AG08395 (cell line): ENCODE data around the gene ERMP1.
"Not testable (repeated sequence)": the region's sequence is repeated elsewhere in the genome, so short reads cannot be mapped to it uniquely, and the experiment has no call there.

Experiments
- DNase-seq: peaks from one replicate; pipeline ENCODE4 v3.0.0; 2012; ENCODE audit warnings: mixed read lengths, low spot score

ERMP1 gene, protein sequence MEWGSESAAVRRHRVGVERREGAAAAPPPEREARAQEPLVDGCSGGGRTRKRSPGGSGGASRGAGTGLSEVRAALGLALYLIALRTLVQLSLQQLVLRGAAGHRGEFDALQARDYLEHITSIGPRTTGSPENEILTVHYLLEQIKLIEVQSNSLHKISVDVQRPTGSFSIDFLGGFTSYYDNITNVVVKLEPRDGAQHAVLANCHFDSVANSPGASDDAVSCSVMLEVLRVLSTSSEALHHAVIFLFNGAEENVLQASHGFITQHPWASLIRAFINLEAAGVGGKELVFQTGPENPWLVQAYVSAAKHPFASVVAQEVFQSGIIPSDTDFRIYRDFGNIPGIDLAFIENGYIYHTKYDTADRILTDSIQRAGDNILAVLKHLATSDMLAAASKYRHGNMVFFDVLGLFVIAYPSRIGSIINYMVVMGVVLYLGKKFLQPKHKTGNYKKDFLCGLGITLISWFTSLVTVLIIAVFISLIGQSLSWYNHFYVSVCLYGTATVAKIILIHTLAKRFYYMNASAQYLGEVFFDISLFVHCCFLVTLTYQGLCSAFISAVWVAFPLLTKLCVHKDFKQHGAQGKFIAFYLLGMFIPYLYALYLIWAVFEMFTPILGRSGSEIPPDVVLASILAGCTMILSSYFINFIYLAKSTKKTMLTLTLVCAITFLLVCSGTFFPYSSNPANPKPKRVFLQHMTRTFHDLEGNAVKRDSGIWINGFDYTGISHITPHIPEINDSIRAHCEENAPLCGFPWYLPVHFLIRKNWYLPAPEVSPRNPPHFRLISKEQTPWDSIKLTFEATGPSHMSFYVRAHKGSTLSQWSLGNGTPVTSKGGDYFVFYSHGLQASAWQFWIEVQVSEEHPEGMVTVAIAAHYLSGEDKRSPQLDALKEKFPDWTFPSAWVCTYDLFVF

DNA sequence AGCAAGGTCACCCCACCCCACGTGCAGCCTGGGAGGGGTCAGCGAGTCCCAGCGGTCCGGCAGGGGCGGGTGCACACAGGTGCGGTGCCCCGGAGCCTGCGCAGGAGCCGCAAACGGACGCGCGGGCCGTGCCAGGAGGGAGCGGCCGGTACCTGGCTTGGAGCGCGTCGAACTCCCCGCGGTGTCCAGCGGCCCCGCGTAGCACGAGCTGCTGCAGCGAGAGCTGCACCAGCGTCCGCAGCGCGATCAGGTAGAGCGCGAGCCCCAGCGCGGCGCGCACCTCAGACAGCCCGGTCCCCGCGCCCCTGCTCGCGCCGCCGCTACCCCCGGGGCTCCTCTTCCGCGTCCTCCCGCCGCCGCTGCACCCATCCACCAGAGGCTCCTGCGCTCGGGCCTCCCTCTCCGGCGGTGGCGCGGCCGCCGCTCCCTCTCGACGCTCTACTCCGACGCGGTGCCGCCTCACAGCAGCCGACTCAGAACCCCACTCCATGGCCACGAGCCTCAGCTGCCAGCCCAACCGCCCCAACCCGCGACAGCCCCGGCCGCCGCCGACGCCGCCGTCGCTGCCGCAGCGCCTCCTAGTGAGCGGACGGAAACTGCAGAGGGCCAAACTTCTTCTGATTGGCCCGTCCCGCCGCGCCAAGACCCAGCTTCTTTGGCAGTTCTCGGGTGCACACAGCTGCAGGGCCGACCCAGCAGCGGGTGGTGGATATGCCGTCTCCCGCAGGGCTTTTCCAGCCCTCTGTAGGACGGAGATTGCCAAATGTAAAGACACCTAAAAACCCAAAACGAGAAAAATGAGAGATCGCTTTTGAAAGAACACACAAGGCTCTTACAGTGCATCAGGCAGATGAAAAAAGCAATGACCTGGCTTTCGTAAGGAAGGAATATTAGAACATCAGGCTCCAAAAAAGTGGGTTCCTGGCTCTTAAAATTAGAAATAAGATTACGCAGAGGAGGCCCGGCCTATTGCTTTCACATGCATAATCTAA lies at the start of gene ERMP1:
ERMP1 (minus strand) TSS at position 580 of the 992 bp plus-strand sequence; CDS start at position 490, 90 bp downstream.
- peak; percentile 90 for DNase-seq

DNA sequence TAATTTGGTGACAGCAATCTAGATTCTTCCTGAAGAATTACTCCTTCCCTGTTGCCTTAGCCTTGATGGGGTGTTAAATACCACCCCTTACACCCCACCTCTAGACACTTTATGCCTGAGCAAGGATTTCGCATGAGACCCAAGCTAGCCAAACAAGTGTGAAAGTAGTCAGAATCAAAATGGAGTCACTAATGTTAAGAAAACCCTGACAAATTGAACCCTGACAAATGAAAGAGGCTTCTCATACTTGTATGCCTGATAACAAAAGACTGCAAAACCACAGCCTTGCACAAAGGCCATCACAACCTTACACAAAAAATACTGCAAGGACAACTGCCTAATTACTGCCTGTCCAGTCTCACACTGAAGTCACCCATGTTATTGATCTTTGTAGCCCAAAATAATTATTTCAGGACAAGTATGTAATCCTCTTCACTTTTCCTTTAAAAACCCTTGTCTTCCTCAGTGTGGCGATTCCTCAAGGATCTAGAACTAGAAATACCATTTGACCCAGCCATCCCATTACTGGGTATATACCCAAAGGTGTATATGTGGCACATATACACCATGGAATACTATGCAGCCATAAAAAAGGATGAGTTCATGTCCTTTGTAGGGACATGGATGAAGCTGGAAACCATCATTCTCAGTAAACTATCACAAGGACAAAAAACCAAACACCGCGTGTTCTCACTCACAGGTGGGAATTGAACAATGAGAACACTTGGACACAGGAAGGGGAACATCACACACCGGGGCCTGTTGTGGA lies 49.5 kb upstream of the ERMP1 start:
- not testable (repeated sequence) for DNase-seq

DNA sequence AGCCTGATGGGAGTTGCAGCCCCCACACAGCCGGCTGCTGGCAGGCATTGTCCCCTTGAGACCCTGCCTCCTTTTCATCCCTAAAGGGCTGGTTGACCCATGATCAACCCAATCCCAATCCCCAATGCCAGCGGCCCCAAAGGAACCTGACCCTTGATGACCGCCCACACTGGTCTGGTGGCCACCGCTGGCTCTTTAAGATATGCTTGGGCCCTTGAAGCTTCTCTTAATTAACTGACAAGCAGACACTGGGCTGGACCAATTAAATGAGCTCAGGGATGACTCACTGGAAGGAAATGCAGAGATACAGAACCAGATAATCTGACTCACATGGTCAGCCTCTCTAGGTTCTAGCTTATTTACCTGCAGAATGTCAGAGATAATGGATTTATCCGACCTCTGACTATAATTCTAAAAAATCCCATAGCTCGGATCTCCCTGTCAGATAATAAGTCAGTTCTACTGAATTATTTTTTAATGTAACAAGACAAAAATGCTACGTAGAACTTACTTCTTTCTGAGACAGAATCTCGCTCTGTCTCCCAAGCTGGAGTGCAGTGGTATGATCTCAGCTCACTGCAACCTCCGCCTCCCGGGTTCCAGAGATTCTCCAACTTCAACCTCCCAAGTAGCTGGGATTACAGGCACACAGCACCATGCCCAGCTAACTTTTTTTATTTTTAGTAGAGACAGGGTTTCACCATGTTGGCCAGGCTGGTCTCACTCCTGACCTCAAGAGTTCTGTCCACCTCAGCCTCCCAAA lies 46.7 kb upstream of the ERMP1 start:
- peak; percentile 85 for DNase-seq

DNA sequence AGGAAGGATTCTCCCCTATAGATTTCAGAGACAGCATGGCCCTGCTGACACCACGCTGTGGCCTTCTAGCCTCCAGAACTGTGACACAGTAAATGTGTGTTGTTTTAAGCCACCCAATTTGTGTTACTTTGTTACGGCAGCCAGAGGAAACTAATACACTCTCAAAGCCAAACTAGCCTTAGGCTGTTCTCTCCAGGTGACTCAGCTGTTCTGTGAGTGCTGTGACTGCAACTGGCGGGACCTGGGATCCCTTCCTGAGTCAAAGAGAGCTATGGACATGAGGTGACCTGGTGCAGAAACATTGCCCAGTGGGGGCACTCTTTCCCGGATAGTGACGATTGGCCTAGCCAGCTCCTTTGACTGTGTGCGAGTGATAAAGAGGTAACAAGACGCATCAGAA lies 43.8 kb upstream of the ERMP1 start:
- DNase-seq = no peak

DNA sequence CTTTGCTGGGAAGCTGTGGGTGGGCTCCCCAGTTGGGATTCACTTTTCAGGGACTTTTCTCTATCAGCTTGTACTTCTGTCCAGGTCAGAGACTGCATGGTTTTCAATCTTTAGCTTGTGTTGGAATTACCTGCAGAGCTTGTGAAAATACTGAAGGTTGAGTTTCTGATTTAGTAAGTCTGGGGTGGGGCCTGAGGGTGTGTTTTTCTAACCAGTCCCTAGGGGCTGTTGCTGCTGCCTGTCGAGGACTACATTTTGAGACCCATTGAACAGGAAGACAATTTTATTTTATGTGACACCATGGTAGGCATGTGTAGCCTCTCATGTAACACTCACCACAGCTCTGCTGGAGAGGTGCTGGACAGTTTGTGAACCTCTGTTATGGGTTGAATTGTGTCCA lies 43.1 kb upstream of the ERMP1 start:
- DNase-seq = no peak

DNA sequence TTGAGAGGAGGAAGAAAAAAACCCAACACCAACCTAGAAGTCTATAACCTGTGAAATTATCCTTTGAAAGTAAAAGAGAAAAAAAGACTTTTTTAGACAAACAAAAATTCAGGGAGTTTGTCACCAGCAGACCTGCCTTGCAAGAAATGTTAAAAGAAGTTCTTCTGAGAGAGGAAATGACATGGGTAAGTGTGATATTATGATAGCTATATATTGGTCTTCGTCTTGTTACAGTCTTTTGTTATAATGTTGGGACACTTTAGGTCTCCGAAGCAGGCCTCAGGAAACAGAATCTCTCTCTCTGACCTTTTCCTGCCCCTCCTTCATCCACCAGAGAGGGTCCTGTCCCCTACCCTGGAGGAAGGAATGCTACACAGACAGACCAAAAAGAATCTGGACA lies 41.1 kb upstream of the ERMP1 start:
- no peak for DNase-seq

DNA sequence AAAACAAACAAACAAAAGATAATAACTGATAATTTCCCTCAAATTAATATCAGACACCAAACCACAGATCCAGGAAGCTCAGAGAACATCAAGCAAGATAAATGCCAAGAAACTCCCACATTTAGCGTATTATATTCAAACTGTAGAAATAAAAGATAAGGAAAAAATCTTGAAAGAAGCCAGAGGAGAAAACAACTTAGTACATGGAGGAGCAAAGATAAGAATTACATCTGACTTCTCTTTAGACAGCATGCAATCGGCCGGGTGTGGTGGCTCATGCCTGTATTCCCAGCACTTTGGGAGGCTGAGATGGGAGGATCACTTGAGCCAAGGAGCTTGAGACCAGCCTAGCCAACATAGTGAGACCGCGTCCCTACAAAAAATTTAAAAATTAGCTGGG lies 40.5 kb upstream of the ERMP1 start:
- no peak for DNase-seq

DNA sequence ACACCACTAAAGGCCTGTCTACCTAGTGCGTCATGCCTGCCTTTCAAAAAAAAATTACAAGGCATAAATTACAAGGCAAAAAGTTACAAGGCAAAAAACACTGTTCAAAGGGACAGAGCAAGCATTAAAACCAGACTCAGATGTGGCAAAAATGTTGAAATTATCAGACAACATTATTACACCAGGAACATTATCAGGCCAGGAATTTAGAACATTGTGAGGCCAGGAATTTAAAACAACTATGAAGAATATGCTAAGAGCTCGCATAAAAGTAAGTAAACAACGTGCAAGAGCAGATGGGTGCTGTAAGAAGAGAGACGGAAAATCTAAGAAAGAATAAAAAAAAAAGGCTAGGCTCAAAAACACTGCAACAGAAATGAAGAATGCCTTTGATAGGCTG lies 39.6 kb upstream of the ERMP1 start:
- peak; percentile 10 for DNase-seq

DNA sequence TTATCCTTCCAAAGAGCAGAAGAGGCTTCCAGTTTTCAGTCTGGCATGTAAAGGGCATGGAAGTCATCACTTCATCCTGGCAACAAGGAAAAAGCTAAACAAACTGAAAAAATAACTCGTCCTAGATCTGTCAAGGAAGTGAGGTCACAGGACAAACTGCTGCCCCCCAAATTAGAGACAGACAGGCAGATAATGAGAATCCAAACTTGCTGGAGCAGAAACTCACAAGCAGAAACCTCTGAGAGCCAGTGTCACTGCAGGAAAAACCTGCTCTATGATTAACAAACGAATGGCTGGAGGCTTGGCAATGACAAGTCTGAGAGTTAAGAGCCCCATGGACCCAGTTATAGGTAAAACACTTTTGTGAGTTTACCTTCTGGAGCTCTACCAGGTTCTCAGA lies 38.9 kb upstream of the ERMP1 start:
- DNase-seq = no peak

DNA sequence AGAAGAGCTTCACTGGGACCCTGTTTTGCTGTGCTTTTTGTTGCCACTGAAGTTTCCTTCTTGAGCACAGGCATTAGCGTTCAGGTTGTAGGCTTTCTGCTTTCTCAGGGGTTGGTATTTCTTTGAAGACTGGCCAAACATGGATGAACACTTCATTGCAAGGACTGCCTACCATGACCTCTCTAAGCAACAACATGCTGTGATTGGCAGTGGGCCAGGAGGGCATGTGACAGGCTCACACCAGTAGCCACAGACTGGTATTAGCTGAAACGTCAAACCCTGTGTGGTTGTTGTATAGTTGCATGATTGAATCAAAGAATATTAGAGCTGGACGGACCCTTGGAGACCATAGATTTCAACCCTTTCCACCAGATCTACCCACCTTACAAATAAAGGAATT lies 37.8 kb upstream of the ERMP1 start:
- DNase-seq = no peak

DNA sequence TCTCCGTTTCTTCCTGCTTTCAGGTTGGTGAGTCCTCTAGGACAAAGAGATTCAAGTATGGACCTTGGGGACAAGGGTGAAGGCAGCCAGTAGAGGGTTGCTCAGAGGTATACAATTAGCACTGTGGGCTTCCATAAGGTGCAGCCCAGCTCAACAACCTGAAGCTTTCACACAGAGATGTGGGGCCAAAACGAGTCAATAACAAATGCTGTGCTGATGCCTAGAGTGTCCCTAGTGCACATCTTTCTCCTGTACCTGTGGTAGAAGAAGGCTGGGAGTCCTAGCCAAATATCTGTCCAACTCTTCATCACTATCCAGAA lies 37.1 kb upstream of the ERMP1 start:
- no peak for DNase-seq

DNA sequence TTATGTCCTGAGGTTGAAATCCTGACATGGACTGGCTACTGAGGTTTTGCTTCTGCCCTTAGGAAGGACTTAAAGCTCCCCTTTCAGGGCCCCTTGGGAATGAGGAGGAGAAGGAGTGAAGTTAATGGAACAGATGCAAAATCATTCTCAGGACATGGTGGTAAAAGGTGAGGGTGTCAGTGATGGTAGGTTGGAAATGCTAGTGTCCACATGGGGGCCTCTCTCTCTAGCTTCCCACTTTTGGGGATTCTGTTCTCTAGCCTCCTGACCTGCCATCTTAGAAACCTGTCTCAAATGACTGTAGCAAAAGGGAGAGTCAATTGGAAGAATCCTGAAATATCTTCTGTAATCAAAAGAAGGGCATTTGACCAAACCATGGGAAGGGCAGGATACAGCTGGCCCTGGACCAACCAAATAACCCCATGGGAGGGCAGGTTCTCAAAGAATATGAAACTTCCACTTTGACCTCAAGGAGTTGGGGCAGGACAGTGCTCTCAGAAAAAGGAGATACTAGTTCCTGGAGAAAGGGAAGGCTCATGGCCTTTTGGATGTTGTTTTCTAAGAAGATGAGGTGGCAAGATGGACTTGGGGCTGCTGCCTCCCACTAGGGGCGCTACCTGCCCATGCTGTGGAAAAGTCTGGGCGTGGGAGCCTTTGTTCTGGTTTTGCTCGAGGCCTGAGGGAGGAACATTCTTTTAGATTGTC lies 36.5 kb upstream of the ERMP1 start:
- no peak for DNase-seq

DNA sequence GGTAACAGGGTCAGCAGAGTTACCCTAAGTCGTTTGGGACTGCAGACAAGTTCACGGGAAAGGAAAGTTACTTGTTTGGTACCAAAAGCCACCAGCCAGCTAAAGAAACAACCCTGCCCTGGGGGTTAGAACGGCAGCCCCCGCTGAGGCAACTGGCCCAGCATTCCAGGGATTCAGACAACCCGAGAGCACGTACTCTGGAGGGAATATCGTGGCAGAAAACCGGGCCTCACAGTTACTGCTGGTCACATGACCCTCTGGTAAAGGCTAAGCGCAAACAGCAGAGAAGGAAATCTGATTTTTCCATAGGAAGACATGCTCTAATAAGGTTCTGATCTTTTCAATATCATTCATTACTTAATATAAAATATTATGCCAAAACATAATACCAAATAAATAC lies 35.3 kb upstream of the ERMP1 start:
- no peak for DNase-seq

DNA sequence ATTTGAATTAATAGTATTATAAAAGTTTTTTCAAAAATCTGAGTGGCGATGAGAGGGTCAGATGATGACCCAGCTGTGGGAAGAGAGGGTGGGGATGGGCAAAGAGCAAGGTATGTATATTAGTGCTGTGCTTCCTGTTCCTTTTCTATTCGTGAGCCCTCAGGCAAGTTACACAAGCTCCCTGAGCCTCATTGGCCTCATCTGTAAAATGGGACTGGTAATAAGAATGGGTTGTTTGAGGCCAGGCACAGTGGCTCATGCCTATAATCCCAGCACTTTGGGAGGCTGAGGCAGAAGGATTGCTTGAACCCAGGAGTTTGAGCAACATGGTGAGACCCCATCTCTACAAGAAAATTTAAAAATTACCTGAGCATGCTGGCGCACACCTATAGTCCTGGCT lies 33.8 kb upstream of the ERMP1 start:
- DNase-seq = no peak

DNA sequence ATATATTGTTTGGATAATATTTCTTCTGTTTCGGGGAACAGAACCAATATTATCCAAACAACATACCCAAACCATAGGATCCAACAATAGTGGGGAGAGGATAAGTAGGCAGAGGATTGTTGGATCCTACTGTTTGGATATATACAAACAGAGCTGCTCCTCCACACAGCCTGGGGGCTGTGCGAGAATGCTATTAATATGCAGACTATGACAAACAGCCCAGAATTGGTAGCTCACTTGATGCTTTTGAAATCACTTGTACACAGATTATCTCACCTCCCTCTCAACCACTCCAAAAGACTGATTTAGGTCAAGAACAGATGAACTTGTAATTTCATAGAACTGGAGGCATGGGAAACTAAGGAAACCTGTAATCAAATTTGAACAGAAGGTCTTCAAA lies 33.4 kb upstream of the ERMP1 start:
- DNase-seq = no peak

DNA sequence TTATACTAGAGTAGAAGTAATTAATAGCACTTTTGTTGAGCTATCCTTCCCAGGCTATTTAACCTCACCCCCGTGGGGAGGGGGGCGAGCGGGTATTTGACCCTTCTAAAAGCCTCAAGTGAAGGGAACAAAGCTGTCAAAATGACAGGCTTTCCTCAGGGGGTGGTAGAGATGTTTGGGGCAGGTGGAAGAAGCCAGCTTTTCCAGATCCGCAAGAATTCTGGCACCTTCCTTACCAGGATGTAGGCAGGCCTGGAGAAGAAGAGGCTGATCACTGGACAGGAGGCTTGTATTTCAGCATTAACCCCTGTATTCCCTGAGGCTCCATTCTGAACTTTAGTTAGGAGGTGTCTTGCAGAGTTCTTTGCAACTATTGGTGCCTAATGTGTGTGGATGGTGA lies 31.5 kb upstream of the ERMP1 start:
- no peak for DNase-seq

DNA sequence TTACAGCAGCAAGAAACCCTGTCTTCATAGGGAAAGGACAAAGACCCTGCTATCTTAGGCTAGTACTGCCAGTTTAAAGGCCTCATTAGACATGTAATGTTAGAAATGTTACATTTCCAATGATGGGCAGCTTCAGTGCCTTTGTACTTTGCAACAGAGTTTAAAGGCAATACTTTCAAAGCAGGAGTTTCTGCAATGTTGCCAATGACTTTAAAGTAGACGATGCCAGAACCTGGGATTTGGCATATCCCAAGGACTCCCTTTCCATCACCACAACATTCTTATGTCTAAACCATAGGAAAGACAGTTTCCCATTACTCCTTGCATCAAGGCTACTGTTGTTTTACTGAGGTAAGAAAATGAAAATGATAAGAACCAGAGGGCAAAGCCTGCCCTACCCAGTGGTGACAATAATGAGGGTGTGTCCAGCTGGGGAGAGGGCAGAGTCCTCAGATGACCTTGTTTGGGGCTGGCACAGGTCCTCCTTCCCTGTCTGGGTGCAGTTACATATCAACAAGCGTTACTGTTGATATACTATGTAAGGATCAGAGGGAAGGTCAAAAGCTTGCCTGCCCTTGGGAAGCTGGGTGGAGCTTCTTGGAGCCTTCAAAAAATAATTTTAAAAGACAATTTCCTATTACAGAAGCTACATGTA lies 30.3 kb upstream of the ERMP1 start:
- DNase-seq = no peak

DNA sequence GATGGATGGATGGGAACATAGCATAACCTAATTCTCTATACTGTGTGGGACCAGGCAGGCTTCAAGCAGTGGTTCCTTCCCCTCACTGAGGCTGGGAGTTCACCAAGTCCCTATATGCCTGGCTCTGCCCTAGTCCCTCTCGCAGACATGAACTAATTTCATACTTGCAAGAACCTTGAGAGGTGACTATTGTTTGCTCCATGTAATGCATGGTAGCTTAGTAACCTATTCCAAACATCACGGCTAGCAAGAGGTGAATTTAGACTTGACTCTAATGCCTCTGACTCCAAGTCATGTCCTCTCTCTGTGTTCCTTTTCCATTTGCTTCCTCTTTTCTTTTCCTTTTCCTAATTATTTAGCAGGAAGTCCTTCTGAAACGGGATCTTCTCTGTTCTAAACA lies 25.9 kb upstream of the ERMP1 start:
- no peak for DNase-seq

DNA sequence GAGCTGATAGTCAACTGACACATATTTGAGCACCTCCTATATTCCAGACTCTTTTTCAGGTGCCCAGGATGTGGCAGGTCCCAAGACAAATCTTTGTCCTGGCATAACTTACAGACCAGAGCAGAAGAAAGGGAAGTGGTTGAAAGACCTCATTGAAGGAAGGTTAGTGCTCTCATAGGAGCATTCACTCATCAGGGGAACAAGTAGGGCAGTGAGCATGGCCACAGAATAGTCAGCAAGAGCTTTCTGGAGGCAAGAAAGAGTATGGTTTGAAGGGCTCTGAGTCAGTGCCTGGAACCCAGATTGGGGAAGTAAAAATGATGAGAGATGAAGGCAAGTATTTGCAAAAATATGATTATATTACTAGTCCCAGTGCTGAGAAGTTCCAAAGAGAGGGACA lies 25.0 kb upstream of the ERMP1 start:
- DNase-seq = no peak
